HG02678 (cell line): ENCODE data around the gene METTL16.
"Not testable (repeated sequence)": the region's sequence is repeated elsewhere in the genome, so short reads cannot be mapped to it uniquely, and the experiment has no call there.

Experiments used
- ATAC-seq: cut with Tn5 transposase; IDR thresholded peaks from one replicate; pipeline ENCODE4 v1.9.1; 2021; ENCODE audit warnings: mild to moderate bottlenecking, moderate library complexity; ENCODE audit not compliant: unreplicated experiment

METTL16 gene

GRCh38 chr17:2511462-2512369, at the start of gene METTL16:
Gene METTL16 (minus strand): TSS chr17:2511888. CDS start chr17:2502331, 9,557 bp downstream.
- peak; percentile 98 for ATAC-seq

GRCh38 chr17:2560658-2561057, 49.0 kb upstream of the METTL16 start:
- ATAC-seq = no peak

GRCh38 chr17:2551928-2552327, 40.2 kb upstream of the METTL16 start:
- ATAC-seq = no peak

- no peak for ATAC-seq
Observed at GRCh38 chr17:2551493-2551892, 39.8 kb upstream of the METTL16 start.

- ATAC-seq = no peak
Observed at GRCh38 chr17:2549392-2550211, 37.9 kb upstream of the METTL16 start.

- not testable (repeated sequence) for ATAC-seq
Observed at GRCh38 chr17:2548026-2548425, 36.3 kb upstream of the METTL16 start.

GRCh38 chr17:2547176-2547575, 35.5 kb upstream of the METTL16 start:
- ATAC-seq = no peak

GRCh38 chr17:2545393-2545792, 33.7 kb upstream of the METTL16 start:
- ATAC-seq = no peak

GRCh38 chr17:2542456-2542855, 30.8 kb upstream of the METTL16 start:
- no peak for ATAC-seq

- no peak for ATAC-seq
Observed at GRCh38 chr17:2542056-2542455, 30.4 kb upstream of the METTL16 start.

GRCh38 chr17:2537579-2537978, 25.9 kb upstream of the METTL16 start:
- ATAC-seq = not testable (repeated sequence)

GRCh38 chr17:2532146-2532720, 20.5 kb upstream of the METTL16 start:
- no peak for ATAC-seq

- not testable (repeated sequence) for ATAC-seq
Observed at GRCh38 chr17:2531243-2531954, 19.7 kb upstream of the METTL16 start.

GRCh38 chr17:2521775-2522410, 10.2 kb upstream of the METTL16 start:
- not testable (repeated sequence) for ATAC-seq

- no peak for ATAC-seq
Observed at GRCh38 chr17:2521257-2521656, 9.6 kb upstream of the METTL16 start.

- ATAC-seq = no peak
Observed at GRCh38 chr17:2517539-2517938, 5.9 kb upstream of the METTL16 start.

GRCh38 chr17:2511138-2511461, 588 bp downstream of the METTL16 start:
- no peak for ATAC-seq

GRCh38 chr17:2510559-2510958, 1.1 kb downstream of the METTL16 start:
- ATAC-seq = no peak

GRCh38 chr17:2508035-2508434, 3.7 kb downstream of the METTL16 start:
- no peak for ATAC-seq

GRCh38 chr17:2507015-2507414, 4.7 kb downstream of the METTL16 start:
- ATAC-seq = not testable (repeated sequence)
